HepG2 (cell line): ENCODE data around the gene CASKIN1.
"Not testable (repeated sequence)": the region's sequence is repeated elsewhere in the genome, so short reads cannot be mapped to it uniquely, and the experiment has no call there.

Experiments
- ARNT ChIP-seq: fragments of 450-650 bp; IDR thresholded peaks from 2 replicates; pipeline ENCODE4 v1.6.1; 2017
- ESRRA ChIP-seq: sonication (generic); formaldehyde crosslinking; IDR thresholded peaks from 2 replicates; pipeline ENCODE4 v1.5.1; 2020; ENCODE audit warnings: mild to moderate bottlenecking, low read depth, missing genetic modification reagents
- MYC ChIP-seq: sonication (generic); formaldehyde crosslinking; IDR thresholded peaks from 2 replicates; pipeline ENCODE4 v1.9.0; 2021; ENCODE audit warnings: missing genetic modification reagents, borderline replicate concordance
- PRMT3 ChIP-seq: sonication (generic); formaldehyde crosslinking; IDR thresholded peaks from 2 replicates; pipeline ENCODE4 v1.8.1; 2022; ENCODE audit warnings: low read depth, mild to moderate bottlenecking, moderate library complexity, missing genetic modification reagents, borderline replicate concordance
- SP5 ChIP-seq: IDR thresholded peaks from 2 replicates; pipeline ENCODE4 v1.6.1; 2016; ENCODE audit warnings: low read depth, borderline replicate concordance
- SYNCRIP ChIP-seq: fragments of 200-400 bp; formaldehyde crosslinking; IDR thresholded peaks from 2 replicates; pipeline ENCODE4 v1.6.1; 2018; ENCODE audit warnings: mild to moderate bottlenecking, low read depth, low read length; ENCODE audit not compliant: insufficient read depth
- ZNF382 ChIP-seq: sonication (generic); formaldehyde crosslinking; IDR thresholded peaks from 2 replicates; pipeline ENCODE4 v1.5.0; 2020; ENCODE audit warnings: missing genetic modification reagents, mild to moderate bottlenecking, borderline replicate concordance
- ZNF75D ChIP-seq: sonication (generic); formaldehyde crosslinking; IDR thresholded peaks from 2 replicates; pipeline ENCODE4 v1.8.1; 2023; ENCODE audit warnings: missing genetic modification reagents, mild to moderate bottlenecking, borderline replicate concordance
- ZNF879 ChIP-seq: sonication (generic); formaldehyde crosslinking; IDR thresholded peaks from 2 replicates; pipeline ENCODE4 v1.8.1; 2023; ENCODE audit warnings: missing genetic modification reagents
- TF ChIP-seq, protein P1 (sequence below): sonication (generic); formaldehyde crosslinking; IDR thresholded peaks from 2 replicates; pipeline ENCODE4 v1.5.0; 2020; ENCODE audit warnings: mild to moderate bottlenecking, missing genetic modification reagents, moderate library complexity
- TF ChIP-seq, protein P2 (sequence below): sonication (generic); formaldehyde crosslinking; IDR thresholded peaks from 2 replicates; pipeline ENCODE4 v1.4.0; 2020; ENCODE audit warnings: missing genetic modification reagents

DNA sequence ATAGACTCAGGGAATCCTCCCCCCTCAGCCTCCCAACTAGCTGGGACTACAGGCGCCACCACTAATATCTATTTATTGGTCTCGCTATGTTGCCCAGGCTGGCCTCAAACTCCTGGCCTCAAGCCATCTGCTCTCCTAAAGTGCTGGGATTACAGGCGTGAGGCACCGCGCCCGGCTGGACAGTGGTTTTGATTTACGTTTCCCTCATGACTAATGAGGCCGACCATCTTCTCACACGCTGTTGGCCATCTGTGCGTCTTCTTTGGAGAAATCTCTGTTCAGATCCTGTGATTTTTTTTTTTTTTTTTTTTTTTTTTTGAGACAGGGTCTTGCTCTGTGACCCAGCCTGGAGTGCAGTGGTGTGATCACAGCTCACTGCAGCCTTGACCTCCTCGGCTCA is 67.2 kb downstream of the CASKIN1 start:
- TF ChIP-seq ZNF382; ESRRA (CRISPR knock-in tag); ZNF879; SYNCRIP; MYC (CRISPR knock-in tag); PRMT3 (CRISPR knock-in tag); ZNF75D (CRISPR knock-in tag); SP5; ARNT: not testable (repeated sequence)
- TF ChIP-seq, protein P1, sequence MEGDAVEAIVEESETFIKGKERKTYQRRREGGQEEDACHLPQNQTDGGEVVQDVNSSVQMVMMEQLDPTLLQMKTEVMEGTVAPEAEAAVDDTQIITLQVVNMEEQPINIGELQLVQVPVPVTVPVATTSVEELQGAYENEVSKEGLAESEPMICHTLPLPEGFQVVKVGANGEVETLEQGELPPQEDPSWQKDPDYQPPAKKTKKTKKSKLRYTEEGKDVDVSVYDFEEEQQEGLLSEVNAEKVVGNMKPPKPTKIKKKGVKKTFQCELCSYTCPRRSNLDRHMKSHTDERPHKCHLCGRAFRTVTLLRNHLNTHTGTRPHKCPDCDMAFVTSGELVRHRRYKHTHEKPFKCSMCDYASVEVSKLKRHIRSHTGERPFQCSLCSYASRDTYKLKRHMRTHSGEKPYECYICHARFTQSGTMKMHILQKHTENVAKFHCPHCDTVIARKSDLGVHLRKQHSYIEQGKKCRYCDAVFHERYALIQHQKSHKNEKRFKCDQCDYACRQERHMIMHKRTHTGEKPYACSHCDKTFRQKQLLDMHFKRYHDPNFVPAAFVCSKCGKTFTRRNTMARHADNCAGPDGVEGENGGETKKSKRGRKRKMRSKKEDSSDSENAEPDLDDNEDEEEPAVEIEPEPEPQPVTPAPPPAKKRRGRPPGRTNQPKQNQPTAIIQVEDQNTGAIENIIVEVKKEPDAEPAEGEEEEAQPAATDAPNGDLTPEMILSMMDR = not testable (repeated sequence)
- TF ChIP-seq, protein P2, sequence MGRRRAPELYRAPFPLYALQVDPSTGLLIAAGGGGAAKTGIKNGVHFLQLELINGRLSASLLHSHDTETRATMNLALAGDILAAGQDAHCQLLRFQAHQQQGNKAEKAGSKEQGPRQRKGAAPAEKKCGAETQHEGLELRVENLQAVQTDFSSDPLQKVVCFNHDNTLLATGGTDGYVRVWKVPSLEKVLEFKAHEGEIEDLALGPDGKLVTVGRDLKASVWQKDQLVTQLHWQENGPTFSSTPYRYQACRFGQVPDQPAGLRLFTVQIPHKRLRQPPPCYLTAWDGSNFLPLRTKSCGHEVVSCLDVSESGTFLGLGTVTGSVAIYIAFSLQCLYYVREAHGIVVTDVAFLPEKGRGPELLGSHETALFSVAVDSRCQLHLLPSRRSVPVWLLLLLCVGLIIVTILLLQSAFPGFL (CRISPR knock-in tag) = not testable (repeated sequence)
